Panc1 (cell line): Measurements from ENCODE around the gene OXT.

Experiments
- POLR2AphosphoS5 ChIP-seq: IDR thresholded peaks from 2 replicates; pipeline ENCODE4 v1.6.1; 2012; ENCODE audit warnings: mild to moderate bottlenecking, low read depth, low read length, moderate library complexity
- TCF7L2 ChIP-seq: IDR thresholded peaks from 2 replicates; pipeline ENCODE4 v1.6.1; 2011; ENCODE audit warnings: mild to moderate bottlenecking, low read depth, low read length, inconsistent platforms
- TF ChIP-seq, protein P1 (sequence below): fragments of 450-650 bp; IDR thresholded peaks from 2 replicates; pipeline ENCODE4 v1.5.1; 2017; ENCODE audit warnings: mild to moderate bottlenecking

DNA sequence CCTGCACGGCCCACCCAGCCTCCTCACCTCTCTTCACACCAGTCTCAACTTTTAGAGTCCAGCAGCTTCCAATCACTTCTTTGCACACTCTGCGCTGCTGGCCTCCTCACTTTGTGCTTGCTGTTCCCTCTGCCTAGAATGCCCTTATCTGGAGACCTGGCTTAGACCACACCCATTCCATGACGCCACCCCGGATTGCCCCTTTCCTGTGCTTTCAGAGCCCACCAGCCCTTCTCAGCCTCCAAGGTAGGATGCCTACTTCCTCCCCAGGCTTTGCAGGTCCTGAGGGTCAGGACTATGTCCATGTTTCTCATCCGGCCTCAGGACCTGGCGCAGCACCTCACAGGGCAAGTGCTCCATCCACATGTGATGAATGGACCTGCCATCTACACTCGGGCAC lies 40.1 kb downstream of the OXT start:
- TF ChIP-seq, protein P1, sequence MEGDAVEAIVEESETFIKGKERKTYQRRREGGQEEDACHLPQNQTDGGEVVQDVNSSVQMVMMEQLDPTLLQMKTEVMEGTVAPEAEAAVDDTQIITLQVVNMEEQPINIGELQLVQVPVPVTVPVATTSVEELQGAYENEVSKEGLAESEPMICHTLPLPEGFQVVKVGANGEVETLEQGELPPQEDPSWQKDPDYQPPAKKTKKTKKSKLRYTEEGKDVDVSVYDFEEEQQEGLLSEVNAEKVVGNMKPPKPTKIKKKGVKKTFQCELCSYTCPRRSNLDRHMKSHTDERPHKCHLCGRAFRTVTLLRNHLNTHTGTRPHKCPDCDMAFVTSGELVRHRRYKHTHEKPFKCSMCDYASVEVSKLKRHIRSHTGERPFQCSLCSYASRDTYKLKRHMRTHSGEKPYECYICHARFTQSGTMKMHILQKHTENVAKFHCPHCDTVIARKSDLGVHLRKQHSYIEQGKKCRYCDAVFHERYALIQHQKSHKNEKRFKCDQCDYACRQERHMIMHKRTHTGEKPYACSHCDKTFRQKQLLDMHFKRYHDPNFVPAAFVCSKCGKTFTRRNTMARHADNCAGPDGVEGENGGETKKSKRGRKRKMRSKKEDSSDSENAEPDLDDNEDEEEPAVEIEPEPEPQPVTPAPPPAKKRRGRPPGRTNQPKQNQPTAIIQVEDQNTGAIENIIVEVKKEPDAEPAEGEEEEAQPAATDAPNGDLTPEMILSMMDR: no peak
- no peak for TF ChIP-seq TCF7L2
- no peak for TF ChIP-seq POLR2AphosphoS5
